SW480 (cell line): ENCODE data around the gene RCN2.
"Not testable (repeated sequence)": the region's sequence is repeated elsewhere in the genome, so short reads cannot be mapped to it uniquely, and the experiment has no call there.

Experiments
- DNase-seq: peaks from one replicate; pipeline ENCODE4 v3.0.0-alpha.2; 2016; ENCODE audit warnings: low spot score

RCN2 gene

DNA sequence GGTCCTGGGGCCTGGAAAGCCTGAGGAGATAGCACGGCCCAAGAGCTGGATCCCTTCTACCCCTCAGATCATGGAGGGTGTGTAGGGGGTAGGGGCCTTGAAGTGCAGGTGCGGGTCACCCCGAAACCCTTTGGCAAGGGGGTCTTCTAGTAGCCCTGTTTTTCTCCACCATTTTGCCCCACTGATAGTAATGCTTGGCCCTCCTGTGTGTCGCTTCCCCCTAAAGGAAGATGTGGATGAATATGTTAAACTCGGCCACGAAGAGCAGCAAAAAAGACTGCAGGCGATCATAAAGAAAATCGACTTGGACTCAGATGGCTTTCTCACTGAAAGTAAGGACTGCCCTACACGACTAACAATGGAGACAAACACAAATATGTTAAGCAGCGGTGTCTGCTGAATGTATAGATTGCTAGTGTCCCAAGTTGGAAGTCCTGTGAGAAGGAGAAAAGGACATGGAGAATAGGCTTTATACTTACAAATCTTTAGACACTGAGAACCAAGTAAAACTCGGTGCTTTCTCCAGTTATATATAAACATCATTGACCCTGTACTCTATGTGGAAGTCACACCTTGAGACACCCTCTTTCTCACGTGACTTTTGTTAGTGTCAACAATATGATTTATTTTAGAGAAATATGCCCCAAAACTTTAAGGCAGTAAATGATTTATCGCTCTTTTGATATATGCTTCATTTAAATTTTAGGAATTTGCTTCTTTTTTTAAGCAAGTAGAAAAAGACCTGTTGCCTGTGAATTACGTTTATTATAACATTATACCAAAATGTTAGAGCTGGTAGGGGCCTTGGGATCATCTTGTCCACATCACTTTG lies 802 bp downstream of the RCN2 start:
- peak; percentile 7 for DNase-seq

DNA sequence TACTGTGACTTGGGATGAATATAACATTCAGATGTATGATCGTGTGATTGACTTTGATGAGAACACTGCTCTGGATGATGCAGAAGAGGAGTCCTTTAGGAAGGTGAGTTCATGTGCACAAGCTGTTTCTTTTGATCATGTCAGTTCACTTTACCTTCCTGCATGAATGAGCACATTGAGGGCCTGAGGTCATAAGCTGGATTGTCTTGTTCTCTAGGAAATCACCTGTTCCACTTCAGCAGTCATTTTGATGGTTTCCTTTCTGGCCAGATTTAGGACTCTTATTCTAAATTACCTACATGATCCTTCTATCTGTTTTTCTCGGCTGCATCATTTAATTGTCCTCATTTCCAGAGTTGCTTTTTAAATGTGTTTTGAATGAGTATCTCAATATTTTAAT lies 4.1 kb downstream of the RCN2 start:
- DNase-seq: no peak

DNA sequence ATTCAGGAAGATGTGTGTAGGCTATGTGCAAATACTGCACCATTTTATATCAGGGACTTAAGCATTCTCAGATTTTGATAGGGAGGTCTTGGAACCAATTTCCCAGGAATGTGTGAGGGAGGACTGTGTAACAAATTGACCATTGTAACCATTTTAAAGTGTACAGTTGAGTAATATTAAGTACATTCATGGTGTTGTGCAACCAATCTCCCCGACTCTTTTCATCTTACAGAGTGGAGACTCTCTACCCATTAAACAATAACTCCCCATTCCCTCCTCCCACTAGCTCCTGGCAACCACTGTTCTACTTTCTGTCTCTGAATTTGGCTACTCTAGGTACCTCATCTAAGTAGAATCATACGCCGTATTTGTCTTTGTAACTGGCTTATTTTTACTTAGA lies 5.1 kb downstream of the RCN2 start:
- DNase-seq: no peak

DNA sequence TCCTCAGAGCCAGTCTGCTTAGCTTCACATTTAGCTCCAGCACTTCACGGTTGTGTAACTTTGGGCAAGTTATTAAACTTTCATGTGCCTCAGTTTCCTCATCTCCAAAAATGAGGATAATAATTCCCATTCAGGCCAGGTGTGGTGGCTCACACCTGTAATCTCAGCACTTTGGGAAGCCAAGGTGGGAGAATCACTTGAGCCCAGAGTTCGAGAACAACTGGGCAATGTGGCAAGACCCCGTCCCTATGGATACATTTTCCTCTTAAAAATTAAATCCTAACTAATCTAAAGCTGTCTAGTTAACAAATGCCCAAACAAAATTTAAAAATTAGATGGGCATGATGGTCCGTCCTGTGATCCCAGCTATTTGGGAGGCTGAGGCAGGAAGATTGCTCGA lies 7.2 kb downstream of the RCN2 start:
- no peak for DNase-seq

DNA sequence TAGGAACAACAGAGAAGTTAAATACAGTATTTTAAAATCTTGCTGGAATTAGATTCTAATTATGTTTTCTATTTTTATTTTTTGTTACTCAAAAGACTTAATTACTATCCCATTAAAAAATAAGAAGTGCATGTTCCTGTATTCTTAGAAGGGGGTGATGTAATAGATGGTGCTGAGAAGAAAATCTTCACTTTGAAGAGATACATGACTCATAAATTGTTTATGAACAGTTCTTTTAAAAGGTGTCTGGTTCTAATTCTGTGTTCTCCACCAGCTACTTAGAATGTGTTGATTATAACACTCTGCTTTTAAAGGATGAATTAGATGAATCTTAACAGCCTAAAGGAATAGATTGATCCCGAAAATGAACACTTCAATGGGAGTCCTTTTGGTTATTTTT lies 8.2 kb downstream of the RCN2 start:
- peak; percentile 21 for DNase-seq

DNA sequence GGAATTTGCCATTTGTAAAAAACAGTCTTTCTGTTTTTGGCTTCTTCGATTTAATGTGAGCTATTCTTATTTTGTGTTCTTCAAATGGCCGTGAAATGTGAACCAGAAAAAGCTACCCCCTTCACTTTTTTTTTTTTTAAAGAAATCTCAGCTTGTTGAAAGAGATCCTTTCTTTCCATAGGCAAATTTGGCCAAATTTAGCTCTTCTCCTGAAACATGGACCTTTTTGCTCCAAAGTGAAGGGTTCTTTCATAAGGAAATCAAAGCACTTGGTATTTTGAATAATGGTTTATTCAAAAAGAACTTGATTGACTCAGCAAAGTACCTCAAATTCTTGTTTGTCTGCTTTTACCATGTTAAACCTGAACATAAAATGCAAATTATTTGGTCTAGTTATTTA lies 10.1 kb downstream of the RCN2 start:
- DNase-seq: no peak

DNA sequence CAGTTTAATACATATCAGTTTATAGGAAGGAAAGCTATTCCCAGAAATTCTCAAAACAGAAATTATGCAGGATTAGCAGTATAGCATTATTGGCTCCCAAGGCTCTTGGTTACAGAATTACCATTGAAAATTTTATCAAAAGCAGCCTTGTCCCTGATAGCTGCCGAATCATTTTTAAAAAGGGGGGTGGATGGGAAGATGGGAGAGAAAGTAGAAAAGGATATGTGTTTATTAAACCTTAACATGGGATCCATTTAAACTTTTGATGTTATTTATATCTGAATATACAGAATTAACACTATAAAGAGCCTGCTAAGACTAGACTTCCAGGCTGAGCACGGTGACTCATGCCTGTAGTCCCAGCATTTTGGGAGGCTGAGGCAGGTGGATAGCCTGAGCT lies 10.8 kb downstream of the RCN2 start:
- DNase-seq: no peak

DNA sequence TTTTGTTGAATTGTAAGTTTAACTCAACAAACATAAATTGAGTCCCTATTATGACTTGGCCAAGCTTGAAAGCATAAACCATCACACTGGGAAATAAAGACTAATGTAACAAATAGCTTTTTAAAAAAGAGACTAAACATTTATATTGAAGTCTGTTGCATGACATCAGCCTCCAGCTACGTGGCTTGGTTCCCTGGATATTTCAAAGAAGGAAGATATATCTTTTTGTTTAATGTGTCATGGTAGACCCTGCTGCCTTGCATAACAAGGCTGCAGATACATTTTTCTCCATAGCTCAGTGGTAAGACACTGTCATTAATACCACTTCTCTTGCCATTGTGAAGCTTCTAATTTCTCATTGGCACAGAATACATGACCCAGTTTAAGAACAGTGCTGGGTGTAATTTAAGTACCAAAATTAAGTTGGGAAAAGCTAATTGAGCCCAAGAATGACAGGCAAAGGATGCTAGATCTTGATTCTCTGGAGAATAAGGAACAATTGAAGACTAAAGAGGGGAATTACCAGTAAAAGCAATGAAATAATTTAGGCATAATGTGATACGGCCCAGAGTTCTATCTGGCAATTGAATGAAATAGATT lies 14.0 kb downstream of the RCN2 start:
- no peak for DNase-seq

DNA sequence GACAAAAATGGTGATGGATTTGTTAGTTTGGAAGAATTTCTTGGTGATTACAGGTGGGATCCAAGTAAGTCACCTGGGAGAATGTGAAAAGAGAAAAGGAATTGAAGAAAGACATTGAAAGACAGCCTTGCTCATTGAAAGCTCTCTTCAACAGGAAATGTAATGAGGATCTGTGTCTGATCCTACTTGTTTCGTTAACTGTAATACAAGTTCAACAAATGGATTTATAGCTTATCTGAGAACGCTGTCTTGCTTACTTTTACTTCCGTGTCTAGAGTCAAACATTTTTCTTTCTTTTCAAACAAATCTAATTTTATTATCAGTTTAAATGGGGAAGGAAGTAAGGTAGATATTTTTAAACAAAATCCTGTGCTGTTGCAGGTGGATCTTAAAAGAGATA lies 15.9 kb downstream of the RCN2 start:
- DNase-seq: no peak

DNA sequence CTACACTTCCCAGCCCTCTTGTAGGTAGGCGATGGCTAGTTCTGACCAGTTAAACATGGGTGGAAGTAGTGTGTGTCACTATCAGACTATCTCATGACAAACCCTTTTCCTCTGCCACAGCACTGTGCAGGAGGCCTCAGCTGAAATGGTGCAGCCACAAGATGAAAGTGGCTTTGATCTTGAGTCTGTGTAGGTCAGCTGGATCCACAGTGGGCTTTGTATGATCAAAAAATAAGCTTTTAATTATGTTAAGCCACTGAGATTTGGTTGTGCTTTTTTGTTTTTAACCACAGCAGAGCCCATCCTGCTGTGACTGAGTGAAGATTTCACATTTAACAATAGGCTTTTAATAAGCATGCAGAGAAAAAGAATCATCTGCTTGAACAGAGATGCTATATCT lies 19.7 kb downstream of the RCN2 start:
- DNase-seq: peak; percentile 69

DNA sequence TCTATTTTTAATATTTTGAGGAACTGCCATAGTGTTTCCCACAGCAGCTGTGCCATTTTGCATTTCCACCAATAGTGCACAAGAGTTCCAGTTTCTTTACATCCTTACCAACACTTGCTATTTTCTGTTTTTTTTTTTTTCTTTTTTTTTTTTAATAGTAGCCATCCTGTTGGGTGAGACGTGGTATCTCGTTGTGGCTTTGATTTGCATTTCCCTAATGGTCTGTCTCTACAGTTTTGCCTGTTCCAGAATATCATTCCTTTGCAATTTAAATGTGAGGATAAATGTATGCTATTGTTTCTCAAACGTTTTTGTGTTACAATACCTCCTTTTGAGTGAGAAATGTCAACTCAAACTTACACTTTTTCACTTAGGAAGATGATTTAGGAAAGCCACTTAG lies 22.4 kb downstream of the RCN2 start:
- no peak for DNase-seq

DNA sequence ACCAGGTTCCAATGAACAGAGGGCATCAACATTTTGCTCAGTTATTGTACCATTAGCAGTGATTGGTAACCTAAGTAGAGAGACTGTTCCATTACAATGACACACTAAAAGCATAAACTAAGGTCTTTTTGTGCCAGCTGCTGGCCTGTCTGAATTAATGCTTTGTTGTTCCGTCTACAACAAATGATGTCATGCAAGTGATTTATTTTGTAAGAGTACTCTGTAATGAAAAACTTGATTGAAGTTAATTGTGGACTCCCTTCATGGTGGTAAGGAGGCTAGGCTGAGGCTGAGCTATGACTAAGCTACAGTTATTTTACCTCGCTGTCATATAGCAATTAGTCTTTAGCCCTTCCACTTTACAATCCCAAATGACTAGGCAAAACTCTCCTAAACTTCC lies 23.2 kb downstream of the RCN2 start:
- peak; percentile 45 for DNase-seq

DNA sequence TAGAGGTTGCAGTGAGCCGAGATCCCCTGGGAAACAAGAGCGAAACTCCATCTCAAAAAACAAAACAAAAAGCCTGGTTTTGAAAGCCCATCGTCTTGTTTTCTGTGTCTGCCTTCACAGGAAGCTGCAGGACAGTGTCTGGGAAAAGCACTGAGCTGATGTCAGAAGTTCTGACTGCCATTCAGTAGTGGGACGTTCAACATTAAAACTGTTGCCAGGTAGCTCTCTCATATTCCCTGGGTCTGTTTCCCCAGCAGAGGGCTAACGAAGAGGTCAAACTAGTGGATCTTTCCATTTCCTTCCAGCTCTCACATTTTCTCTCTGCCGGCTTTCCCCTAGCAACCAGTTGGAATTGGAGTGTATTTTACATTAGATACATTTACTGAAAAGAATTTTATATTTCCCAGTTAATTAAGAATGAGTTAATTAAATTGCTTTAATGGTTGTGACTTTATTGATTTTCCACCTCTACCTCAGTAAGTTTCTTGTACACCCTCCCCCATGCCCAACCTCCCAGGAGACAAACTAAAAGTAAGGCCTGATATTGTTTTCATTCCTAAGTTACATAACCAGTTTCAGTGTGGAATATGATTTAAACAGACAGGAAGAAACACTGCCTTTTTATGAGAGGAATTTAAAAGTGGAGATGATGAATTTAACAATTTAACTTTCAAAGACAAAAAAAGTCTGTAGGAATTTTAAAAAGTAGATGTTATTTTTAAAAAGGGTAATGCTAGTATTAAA lies 29.9 kb downstream of the RCN2 start:
- no peak for DNase-seq

DNA sequence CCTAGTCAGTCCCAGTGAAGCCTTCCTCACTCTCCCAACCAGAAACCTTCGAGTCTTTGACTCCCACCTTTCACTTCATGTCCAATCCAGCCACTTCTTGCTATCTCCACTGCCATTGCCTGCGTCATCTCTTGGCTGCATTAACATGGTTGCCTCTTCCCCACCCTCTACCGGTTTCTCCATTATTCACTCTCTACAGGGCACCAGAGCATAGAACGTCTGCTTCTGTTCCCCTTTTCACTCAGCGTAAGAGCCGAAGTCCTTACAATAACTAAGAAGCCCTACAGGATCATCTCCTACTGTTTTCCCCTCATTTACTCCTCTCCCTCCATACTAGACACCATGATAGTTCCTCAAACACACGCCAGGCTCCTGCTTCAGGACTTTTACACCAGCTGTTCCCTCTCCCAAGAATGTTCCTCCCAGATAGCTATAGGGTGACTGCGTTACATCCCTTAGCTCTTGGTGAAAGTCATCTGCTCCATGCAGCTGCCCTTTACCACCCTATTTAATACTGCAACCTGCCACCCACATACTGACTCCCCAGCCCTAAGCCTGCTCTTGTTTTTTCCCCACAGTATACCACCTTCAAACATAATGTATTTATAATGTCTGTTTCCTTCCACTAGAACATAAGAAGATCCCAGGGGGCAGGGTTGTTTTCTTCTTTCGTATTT lies 30.9 kb downstream of the RCN2 start:
- no peak for DNase-seq

DNA sequence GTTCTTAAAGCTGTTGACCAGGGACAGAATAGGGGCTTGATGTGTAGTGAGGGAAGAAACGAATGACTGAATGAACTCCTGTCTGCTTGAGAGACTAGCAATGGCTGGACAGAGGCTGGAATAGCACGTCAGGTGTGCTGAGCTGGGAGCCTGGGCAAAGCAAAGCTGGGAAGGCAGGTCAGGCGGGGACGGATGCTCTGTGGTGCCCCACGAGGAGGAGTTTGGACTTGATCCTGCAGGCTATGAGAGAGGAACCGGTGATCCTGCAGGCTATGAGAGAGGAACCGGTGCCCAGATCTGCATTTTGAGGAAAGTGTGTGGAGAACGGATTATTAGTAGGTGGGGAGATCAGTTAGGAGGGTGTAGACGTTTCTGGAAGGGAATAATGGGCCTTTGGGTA lies 32.0 kb downstream of the RCN2 start:
- no peak for DNase-seq

DNA sequence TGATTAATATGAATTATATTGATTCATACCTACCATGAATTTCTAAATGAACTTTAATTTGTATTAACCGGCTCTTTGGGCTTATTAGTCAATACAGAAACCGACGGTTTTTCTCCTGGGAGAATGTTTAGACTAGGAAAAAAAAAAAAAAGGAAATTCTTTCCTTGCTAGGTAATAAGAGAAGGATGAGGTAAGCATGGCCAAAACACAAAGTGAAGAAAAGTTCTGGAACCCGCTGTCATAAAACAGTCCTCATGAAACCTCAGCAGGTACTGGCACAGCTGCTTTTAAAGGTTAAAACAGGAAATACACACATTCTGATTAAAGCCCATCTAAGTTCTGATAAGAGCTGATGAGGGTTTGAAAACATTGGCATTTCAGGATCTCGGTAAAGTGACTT lies 32.6 kb downstream of the RCN2 start:
- no peak for DNase-seq

DNA sequence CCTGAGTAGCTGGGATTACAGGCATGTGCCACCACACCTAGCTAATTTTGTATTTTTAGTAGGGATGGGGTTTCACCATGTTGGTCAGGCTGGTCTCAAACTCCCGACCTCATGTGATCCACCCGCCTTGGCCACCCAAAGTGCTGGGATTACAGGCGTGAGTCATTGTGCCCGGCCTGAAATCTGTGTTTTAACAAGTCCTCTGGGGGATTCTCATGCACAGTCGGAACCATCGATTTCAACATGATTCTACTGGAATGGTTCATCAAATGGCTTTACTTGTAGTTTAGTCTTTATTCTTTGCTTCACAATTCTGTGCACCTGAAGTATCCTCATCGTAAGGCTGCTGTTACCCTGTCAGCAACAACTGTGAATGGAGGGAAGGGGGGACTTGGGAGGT lies 34.5 kb downstream of the RCN2 start:
- DNase-seq: not testable (repeated sequence)

DNA sequence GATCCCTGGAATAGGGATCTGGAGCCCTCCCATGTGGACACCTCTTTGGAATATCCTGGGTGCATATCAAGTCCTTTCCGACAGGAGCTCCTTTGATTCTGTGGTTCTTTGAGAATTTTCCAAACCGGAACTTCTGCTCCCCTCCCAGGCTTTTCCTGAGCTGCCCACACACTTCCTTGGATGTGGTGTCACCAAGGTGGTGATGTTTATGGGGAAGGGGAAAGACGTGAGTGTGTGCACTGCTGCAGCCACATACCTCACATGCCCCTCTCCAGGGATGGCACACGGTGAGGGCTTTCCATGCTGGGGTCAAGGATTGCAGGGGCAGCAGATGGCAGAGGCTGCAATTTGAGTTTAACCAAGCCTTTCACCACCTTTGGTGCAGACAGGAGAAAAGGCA lies 35.5 kb downstream of the RCN2 start:
- peak; percentile 11 for DNase-seq

DNA sequence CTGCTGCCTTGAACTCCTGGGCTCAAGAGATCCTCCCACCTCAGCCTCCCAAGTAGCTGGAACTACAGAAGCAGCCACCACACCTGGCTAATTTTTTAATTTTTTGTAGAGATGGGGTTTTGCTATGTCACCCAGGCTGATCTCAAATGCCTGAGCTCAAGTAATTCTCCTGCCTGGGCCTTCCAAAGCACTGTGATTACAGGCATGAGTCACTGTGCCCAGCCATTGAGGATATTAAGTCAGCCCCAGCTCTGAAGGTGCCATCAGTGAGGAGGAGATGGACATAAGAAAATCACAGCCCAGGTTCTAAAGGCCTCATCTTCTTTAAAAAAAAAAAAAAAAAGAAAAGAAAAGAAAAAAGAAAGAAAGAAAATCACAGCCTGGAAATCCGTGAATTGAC lies 36.8 kb downstream of the RCN2 start:
- no peak for DNase-seq

DNA sequence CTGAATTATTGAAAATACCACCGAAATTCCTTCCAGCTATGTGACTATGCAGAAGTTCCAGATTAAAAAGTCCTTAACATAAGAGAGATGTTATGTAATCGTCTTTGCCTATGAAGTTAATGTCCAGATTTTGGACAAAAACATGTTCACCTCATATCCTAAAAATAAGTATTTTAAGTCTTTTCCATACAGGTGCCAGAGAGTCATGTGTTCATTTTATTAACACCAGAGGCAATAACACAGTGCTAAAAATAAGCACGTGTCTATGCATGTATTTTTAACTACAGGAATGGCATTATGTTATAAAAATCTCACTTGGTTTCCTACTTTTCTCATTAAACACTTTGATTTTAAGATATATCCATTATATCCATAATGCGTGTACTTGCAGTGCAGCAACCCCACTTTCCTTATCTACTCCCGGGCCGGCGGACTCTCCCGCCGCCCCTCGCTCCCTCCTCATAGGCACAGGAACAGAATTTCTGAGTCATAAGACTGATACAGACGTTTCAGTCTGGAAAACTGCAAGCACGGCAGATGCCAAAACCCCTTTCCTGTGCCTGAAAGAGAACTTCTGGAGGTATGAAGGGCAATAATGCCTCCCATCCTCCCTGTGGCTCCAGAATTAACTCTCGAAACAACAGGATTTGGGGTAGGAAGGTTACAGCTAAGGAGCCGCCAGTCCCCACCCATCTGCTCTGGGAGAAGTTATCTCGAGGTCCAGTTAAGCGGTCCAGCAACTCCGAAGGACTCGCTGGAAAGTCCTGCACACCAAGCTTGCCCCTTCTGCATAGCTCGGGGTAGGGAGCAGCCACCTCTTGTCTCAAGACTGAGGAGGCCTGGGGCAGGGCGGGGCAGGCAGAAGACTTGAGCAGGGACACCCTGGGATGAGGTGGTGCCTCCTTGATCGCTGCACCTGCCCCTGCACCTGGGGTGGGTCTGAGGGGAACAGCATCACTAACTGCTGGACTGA lies 41.1 kb downstream of the RCN2 start:
- no peak for DNase-seq

DNA sequence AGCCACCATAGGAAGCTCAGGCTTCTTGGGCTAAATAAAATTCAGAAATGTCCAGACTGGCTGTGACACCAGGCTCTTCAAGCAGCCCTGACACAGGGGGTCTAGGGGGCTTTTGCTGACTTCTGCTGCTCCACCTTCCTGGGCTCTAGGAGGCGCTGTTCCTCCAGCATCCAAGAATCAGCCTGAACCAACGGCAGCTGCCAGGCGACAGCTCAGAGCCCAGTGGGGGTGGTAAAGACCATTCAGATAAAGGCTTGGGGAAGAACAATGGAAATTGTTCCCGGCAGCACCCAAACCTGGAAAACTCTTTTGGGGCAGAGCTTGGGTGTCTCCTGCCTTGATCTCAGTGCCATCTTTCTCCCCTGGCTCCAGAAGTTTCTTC lies 41.8 kb downstream of the RCN2 start:
- DNase-seq: no peak

DNA sequence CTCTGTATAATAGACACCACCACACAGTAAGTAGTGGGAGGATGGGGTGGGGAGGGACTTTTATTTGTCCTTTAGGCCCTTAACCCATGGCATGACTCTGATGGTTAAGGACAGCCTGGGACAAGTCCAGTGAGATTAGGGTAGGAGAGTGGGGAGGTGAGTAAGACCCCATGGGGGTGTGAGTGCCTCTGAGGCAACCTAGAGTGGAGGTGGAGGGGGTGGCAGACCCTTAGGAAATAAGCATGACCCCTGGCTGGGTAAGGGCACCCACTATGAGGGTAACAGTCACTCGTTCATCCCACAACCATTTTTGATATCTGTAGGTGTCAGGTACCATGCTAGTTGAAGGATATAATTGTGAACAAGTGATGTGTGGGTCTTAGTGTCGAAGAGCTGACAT lies 42.4 kb downstream of the RCN2 start:
- DNase-seq: no peak
